HPDE6-E6E7 (cell line): ENCODE measurements around the gene SHF.

Experiments used
- DNase-seq: peaks from one replicate; pipeline ENCODE4 v3.0.0; 2011; ENCODE audit warnings: missing footprints; ENCODE audit errors: extremely low spot score

SHF gene

GRCh38 chr15:45169608-45170480 is 17.9 kb downstream of the SHF start:
- DNase-seq, result no peak

- DNase-seq, result no peak
These were observed 18.8 kb downstream of the SHF start for GRCh38 chr15:45168751-45169551.

- no peak for DNase-seq
These were observed 19.5 kb downstream of the SHF start for GRCh38 chr15:45168286-45168685.

GRCh38 chr15:45167631-45168205 is 20.0 kb downstream of the SHF start:
- no peak for DNase-seq

- peak; percentile 66 for DNase-seq
These were observed 20.7 kb downstream of the SHF start for GRCh38 chr15:45166834-45167630.

GRCh38 chr15:45165536-45165935 is 22.2 kb downstream of the SHF start:
- no peak for DNase-seq

GRCh38 chr15:45164914-45165313 is 22.9 kb downstream of the SHF start:
- no peak for DNase-seq

GRCh38 chr15:45163508-45163856 is 24.3 kb downstream of the SHF start:
- no peak for DNase-seq

- peak; percentile 98 for DNase-seq
These were observed 24.8 kb downstream of the SHF start for GRCh38 chr15:45162771-45163507.

GRCh38 chr15:45161666-45162065 is 26.1 kb downstream of the SHF start:
- DNase-seq, result no peak

- peak; percentile 89 for DNase-seq
These were observed 29.8 kb downstream of the SHF start for GRCh38 chr15:45157974-45158373.

- DNase-seq, result no peak
These were observed 30.9 kb downstream of the SHF start for GRCh38 chr15:45156744-45157455.

- no peak for DNase-seq
These were observed 32.0 kb downstream of the SHF start for GRCh38 chr15:45155739-45156138.

GRCh38 chr15:45151998-45152828 is 35.6 kb downstream of the SHF start:
- no peak for DNase-seq

- DNase-seq, result no peak
These were observed 36.8 kb downstream of the SHF start for GRCh38 chr15:45150997-45151396.

GRCh38 chr15:45150481-45150880 is 37.3 kb downstream of the SHF start:
- DNase-seq, result no peak

- DNase-seq, result no peak
These were observed 38.7 kb downstream of the SHF start for GRCh38 chr15:45149060-45149459.

- DNase-seq, result no peak
These were observed 39.4 kb downstream of the SHF start for GRCh38 chr15:45148076-45149059.
